ENCODE results near the gene SLAMF7.

SLAMF7 gene

DNA sequence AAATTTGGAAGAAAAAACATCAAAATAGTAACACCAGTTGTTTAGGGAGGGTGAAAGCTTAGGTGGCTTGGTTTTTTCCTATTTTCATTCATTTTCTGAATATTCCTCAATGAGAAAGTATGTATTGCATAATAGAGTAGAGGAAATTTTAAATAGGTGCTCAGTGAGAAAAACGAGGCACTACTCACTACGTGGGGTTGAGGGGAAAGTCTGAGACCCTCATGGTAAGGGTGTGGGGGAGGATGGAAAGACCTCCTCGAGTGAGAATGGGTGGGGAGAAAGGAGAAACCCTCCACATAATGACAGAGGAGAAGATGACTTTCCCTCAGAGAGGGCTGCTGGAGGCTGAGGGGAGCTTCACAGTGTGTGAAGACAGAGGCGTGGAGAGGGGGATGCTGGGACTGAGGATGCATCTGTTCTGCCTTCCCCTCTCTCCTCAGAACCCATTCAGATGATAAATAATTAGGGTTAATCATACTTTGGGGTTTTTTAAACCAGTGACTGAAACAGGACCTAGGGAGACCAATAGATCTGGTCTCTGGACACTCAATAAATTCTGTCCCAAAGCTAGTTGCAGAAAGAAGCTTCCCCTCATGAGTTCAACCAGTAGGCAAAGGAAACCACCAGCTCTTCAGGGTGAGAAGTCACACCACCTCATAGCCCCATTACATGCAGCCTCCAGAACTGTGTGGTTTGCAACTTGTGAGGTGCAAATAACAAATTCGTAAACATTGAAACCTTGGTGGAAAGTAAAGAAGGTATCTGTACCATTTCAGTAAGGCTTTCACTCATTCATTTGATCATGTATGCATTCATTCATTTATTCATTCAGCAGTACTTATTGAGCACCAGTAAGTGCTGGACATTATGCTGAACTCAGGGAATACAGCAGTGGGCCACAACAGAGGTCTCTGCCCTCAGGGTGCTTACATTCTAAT, 17.1 kb downstream of the SLAMF7 start:
- no peak overlapping the region for H2AFZ ChIP-seq (ENCODE audit: low read depth, low read length)
- no peak overlapping the region for H3K4me3 ChIP-seq (ENCODE audit: low read length)
- H3K36me3 ChIP-seq (ENCODE audit: insufficient read depth, low read length) = no peaks in the 10 kb centered on the region
- no peaks in the 10 kb centered on the region for H3K27me3 ChIP-seq (ENCODE audit: insufficient read depth, low read length)
- no peaks in the 10 kb centered on the region for H3K9me3 ChIP-seq (ENCODE audit: low read length)
- no peaks in the 10 kb centered on the region for H3K4me1 ChIP-seq (ENCODE audit: insufficient read depth, low read length)

DNA sequence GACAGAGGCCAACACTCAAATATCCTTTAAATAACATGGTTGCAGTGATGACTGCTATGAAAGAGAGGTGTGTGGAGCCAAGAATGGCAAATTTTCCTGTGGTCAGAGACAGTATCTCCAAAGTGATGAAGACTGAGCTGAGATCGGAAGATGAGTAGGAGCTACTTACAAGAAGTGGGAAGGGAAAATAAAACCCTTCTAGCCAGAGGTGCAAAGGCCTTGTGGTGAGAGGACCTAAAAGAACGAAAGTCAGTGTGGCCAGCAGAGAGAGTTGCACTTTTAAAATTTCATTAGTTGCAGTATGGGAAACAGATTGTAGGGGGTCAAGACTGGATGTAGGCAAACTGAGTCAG, 17.8 kb downstream of the SLAMF7 start:
- Histone ChIP-seq H3K4me1 (ENCODE audit: insufficient read depth, low read length) (no peaks in the 10 kb centered on the region), H3K9me3 (ENCODE audit: low read length) (no peaks in the 10 kb centered on the region), H2AFZ (ENCODE audit: low read depth, low read length) (no peak overlapping the region), H3K36me3 (ENCODE audit: insufficient read depth, low read length) (no peaks in the 10 kb centered on the region), H3K4me3 (ENCODE audit: low read length) (no peak overlapping the region), H3K27me3 (ENCODE audit: insufficient read depth, low read length) (no peaks in the 10 kb centered on the region)

DNA sequence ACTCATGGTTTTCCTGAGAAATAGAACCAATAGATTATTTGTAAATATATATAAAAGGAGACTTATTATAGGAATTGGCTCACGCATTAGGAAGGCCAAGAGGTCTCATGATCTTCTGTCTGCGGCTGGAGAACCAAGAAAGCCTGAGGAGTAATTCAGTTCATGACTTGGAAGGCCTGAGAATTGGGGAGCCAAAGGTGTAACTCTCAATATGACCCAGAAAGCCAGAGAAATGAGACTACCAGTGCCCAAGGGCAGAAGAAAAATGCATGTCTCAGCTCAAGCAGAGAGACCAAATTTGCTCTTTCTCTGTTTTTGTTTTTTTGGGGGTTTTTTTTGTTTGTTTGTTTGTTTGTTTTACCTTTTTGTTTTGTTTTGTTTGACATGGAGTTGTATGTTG, 19.5 kb downstream of the SLAMF7 start:
- Histone ChIP-seq H3K36me3 (ENCODE audit: insufficient read depth, low read length) (no peaks in the 10 kb centered on the region), H3K4me1 (ENCODE audit: insufficient read depth, low read length) (no peaks in the 10 kb centered on the region), H3K4me3 (ENCODE audit: low read length) (no peak overlapping the region), H3K9me3 (ENCODE audit: low read length) (no peaks in the 10 kb centered on the region), H2AFZ (ENCODE audit: low read depth, low read length) (no peak overlapping the region), H3K27me3 (ENCODE audit: insufficient read depth, low read length) (no peaks in the 10 kb centered on the region)

DNA sequence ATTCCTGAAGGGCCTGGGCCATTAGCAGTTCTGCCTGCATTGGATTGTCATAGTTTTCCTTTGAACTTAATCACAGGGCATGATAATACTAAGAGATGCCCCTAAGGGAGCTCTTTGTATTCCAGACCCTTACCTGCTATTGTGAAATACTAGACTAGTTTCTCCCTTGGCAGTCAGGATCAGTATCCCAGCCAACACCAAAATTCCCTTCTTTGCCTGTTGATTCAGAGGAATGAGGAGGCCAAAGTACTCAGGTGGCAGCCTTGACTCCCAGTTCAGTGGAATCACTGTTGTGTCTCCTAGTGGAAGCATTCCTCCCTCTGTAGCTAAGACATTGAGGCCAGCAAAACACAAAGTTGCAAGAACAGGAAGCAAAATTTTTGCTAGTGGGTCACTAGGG, 20.7 kb downstream of the SLAMF7 start:
- Histone ChIP-seq H3K27me3 (ENCODE audit: insufficient read depth, low read length) (no peaks in the 10 kb centered on the region), H3K4me1 (ENCODE audit: insufficient read depth, low read length) (no peaks in the 10 kb centered on the region), H3K36me3 (ENCODE audit: insufficient read depth, low read length) (no peaks in the 10 kb centered on the region), H3K4me3 (ENCODE audit: low read length) (no peak overlapping the region), H2AFZ (ENCODE audit: low read depth, low read length) (no peak overlapping the region), H3K9me3 (ENCODE audit: low read length) (no peaks in the 10 kb centered on the region)

DNA sequence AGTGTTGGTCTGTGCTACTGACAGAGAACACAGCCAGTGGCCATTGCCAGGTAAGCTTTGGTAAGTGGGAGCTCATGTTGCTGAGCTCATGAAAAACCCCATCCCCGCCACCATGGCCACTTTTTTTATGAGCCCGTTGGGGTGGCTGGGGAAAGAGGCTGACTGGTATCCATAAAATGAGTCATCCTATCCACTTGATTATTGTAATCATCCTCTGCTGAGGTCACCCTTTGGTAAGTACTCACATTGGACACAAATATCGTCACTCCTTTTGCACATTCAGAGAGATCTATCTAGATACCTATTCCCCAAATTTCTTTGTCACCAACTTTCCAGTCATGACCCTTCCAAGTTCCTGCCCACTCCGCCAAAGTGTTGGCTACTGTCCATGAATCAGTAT, 22.0 kb downstream of the SLAMF7 start:
- Histone ChIP-seq H2AFZ (ENCODE audit: low read depth, low read length) (no peak overlapping the region), H3K27me3 (ENCODE audit: insufficient read depth, low read length) (no peaks in the 10 kb centered on the region), H3K4me1 (ENCODE audit: insufficient read depth, low read length) (no peaks in the 10 kb centered on the region), H3K36me3 (ENCODE audit: insufficient read depth, low read length) (no peaks in the 10 kb centered on the region), H3K4me3 (ENCODE audit: low read length) (no peak overlapping the region), H3K9me3 (ENCODE audit: low read length) (no peaks in the 10 kb centered on the region)

DNA sequence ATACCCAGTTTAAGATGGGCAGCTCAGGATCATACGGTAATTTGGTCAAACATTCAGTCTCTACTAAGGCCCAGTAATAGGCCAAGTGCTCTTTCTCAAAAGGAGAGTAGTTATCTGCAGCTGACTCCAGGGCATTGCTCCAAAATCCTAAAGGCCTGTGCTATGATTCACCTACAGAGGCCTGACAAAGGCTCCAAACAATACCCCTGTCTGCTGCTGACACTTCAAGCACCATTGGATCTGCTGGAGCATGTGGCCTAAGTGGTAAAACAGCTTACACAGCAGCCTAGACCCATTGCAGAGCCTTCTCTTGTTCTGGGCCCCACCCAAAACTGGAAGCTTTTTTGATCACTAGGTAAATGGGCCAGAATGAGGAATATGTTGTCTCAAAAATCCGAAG, 22.8 kb downstream of the SLAMF7 start:
- Histone ChIP-seq H3K27me3 (ENCODE audit: insufficient read depth, low read length) (no peaks in the 10 kb centered on the region), H3K4me1 (ENCODE audit: insufficient read depth, low read length) (no peaks in the 10 kb centered on the region), H2AFZ (ENCODE audit: low read depth, low read length) (no peak overlapping the region), H3K9me3 (ENCODE audit: low read length) (no peaks in the 10 kb centered on the region), H3K36me3 (ENCODE audit: insufficient read depth, low read length) (no peaks in the 10 kb centered on the region), H3K4me3 (ENCODE audit: low read length) (no peak overlapping the region)

DNA sequence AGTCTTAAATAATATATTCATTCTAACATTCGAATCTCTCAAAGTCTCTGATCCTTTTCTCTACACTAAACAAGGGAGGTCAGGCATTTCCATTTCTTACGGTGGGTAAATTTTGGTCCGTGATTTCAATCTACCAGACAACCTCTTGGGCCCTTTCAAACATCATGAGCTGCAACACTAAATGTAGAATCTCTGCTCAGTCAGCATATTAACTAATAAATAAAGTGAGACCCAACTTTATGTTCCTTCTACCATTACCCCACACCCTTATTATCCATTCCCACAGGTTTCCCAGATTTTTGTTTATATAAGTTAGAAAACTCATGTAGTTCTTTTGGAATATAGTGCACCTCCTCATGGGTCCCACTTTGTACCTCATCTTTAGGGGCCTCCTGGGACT, 24.9 kb downstream of the SLAMF7 start:
- Histone ChIP-seq H3K4me3 (ENCODE audit: low read length) (no peak overlapping the region), H3K9me3 (ENCODE audit: low read length) (no peaks in the 10 kb centered on the region), H3K36me3 (ENCODE audit: insufficient read depth, low read length) (no peaks in the 10 kb centered on the region), H3K4me1 (ENCODE audit: insufficient read depth, low read length) (no peaks in the 10 kb centered on the region), H2AFZ (ENCODE audit: low read depth, low read length) (no peak overlapping the region), H3K27me3 (ENCODE audit: insufficient read depth, low read length) (no peaks in the 10 kb centered on the region)

DNA sequence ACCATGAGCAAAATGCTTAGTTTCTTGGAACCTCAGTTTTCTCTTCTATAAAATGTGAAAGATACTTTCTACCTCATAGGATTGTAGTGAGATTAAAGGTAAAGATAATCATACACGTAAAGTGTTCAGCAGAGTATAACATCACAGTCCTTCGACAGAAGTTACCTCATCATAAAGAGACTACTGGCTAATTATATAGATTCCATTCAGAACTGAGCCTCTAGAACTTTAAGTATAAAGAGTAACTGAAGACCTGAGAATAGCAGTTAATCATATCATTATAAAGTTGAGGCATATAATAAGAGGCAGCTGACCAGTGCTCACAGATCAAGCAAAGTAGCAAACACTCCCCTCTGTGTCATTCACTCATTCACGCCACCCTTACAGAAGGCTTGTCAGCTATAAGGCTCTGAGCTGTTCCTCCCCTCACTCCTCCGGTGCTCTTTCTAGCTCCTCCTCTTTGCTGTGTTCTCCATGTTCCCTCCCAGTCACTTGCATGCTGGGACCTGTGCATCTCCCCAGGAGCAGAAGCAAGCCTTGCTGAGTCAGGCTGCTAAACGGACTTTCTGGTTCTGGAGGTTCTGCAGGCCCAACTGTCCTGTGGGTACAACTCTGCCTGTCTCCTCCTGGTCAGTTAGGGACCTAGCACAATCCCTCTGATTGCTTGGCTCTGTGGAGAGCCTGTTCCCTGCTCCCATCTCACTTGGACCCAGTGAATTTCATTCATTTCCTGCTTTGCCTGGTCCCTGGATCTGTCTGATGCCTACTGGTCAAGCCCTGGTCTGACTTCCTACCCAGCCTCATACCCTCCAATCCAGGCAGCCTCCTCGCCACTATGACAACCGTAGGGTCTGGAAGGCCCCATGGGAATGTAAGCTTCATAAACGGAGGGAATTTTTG, 28.6 kb downstream of the SLAMF7 start:
- Histone ChIP-seq H2AFZ (ENCODE audit: low read depth, low read length) (no peak overlapping the region), H3K9me3 (ENCODE audit: low read length) (no peaks in the 10 kb centered on the region), H3K4me1 (ENCODE audit: insufficient read depth, low read length) (no peaks in the 10 kb centered on the region), H3K27me3 (ENCODE audit: insufficient read depth, low read length) (no peaks in the 10 kb centered on the region), H3K36me3 (ENCODE audit: insufficient read depth, low read length) (no peaks in the 10 kb centered on the region), H3K4me3 (ENCODE audit: low read length) (no peak overlapping the region)

DNA sequence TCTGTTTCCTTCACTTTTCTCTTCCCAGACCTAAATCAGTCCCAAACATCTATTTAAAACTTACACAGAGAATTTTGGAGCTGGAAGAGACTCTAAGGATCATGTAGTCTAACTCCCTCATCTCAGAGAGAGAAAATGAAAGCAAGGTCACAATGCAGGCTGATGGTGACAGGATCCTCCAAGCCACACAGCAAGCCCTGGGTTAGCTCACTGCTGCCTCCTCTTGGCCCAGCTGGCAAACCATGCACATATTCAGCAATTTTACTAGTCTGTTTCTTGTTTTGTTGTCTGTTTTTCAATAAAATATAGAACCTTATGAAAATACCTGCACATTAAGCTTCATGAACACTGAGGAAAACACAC, 29.2 kb downstream of the SLAMF7 start:
- Histone ChIP-seq H3K4me3 (ENCODE audit: low read length) (no peak overlapping the region), H3K36me3 (ENCODE audit: insufficient read depth, low read length) (no peaks in the 10 kb centered on the region), H3K9me3 (ENCODE audit: low read length) (no peaks in the 10 kb centered on the region), H2AFZ (ENCODE audit: low read depth, low read length) (no peak overlapping the region), H3K27me3 (ENCODE audit: insufficient read depth, low read length) (no peaks in the 10 kb centered on the region), H3K4me1 (ENCODE audit: insufficient read depth, low read length) (no peaks in the 10 kb centered on the region)

DNA sequence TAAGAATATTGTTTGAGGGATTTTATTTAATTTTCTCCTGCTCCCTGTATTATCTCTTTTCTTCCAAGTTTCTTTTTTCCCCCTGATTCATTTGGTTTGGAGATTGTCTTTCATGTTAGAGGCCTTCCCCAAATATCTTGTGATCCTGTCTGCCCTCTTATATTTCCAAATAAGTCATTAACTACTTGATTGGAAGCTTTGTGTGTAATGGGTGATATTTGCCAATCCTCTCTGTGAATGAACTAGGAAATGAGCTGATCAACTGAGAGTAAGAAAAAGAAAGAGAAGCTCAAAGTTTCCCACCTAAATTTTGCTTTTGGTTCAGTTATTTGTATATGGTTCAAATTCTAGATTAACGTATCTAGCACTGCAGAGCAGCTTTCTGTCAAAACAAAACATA, 33.3 kb downstream of the SLAMF7 start:
- H3K4me3 ChIP-seq (ENCODE audit: low read length) = no peak overlapping the region
- H3K36me3 ChIP-seq (ENCODE audit: insufficient read depth, low read length) = no peaks in the 10 kb centered on the region

DNA sequence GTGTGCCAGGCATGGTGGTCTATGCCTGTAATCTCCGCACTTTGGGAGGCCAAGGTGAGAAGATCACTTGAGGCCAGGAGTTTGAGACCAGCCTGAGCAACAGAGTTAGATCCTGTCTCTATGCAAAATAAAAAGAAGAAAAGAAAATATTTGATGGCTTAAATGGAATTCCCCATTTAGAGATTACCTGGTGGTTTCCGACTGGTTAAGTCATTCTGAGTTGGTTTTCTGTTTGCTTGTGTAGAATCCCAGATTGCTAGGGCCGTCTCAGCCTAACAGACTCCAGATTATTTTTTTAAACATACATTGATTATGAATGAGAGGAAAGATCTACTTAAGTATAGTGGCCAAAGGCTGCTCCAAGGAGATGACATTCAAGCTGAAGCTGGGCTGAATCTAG, 34.0 kb downstream of the SLAMF7 start:
- Histone ChIP-seq H3K36me3 (ENCODE audit: insufficient read depth, low read length) (no peaks in the 10 kb centered on the region), H2AFZ (ENCODE audit: low read depth, low read length) (no peak overlapping the region), H3K4me1 (ENCODE audit: insufficient read depth, low read length) (no peaks in the 10 kb centered on the region), H3K27me3 (ENCODE audit: insufficient read depth, low read length) (no peaks in the 10 kb centered on the region), H3K9me3 (ENCODE audit: low read length) (no peaks in the 10 kb centered on the region), H3K4me3 (ENCODE audit: low read length) (no peak overlapping the region)

More for the DNA sequence above, 33.3 kb downstream of the SLAMF7 start:
- Histone ChIP-seq H2AFZ (ENCODE audit: low read depth, low read length) (no peak overlapping the region), H3K27me3 (ENCODE audit: insufficient read depth, low read length) (no peaks in the 10 kb centered on the region), H3K4me1 (ENCODE audit: insufficient read depth, low read length) (no peaks in the 10 kb centered on the region), H3K9me3 (ENCODE audit: low read length) (no peaks in the 10 kb centered on the region)

DNA sequence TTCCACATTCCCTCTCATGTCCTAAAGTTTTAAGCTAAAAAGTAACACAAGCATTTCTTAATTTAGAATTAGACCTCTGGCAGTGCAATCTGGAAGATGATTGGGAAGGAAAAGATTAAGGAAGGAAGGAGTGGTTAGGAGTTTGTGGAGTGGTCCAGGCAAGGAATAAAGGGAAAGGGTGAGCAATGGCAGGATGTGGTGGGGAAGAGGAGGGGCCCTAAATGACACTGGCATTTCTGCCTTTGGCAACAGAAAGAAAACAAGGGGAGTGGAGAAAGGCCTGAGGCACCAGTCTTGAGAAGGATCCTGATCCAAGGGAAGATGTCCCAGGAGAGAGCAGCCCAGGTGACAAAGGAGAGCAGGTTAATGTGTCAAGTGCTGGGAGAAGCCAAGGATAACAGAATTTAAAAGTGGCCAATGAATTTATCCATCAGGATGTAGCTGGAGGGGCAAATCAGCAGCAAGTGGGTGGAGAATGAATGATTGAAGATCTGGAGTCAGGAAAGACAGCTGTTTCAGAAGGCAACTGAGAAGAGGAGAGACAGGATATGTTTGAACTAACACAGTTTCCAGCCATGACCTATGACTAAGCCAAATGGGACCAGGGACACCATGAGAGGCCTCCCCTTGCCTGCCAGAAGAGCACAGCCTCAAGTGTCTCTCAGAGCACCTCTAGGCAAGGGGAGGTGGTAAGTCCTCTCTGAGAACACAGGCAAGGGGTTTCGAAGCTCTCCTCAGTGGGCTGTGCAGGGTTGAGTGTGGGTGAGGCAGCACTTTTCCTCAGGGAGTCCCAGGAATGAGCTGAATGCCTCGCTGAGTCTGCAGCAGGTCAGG, 36.1 kb downstream of the SLAMF7 start:
- Histone ChIP-seq H2AFZ (ENCODE audit: low read depth, low read length) (no peak overlapping the region), H3K4me1 (ENCODE audit: insufficient read depth, low read length) (no peaks in the 10 kb centered on the region), H3K4me3 (ENCODE audit: low read length) (no peak overlapping the region), H3K9me3 (ENCODE audit: low read length) (no peaks in the 10 kb centered on the region), H3K36me3 (ENCODE audit: insufficient read depth, low read length) (no peaks in the 10 kb centered on the region), H3K27me3 (ENCODE audit: insufficient read depth, low read length) (no peaks in the 10 kb centered on the region)

DNA sequence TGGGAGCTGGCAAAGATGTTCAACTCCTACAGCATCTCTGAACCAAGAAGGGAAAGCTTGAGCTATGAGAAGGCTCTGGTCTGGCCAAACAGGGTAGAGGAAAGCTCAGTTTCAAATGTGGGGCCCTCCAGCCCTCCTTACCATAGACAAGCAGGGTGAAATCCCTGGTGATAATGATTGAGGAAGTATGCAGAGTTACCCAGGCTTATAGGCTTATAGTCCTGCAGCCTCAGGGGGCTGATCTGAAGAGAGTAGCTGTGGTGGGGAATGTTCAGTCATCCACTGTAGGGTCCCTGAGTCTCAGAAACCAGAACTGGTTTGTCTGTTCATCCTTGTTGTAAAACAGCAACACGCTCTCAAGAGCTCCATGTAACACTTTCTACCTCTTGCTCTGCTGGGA, 37.1 kb downstream of the SLAMF7 start:
- H3K27me3 ChIP-seq (ENCODE audit: insufficient read depth, low read length) = no peaks in the 10 kb centered on the region
- H2AFZ ChIP-seq (ENCODE audit: low read depth, low read length) = no peak overlapping the region
- H3K9me3 ChIP-seq (ENCODE audit: low read length) = no peaks in the 10 kb centered on the region
- no peaks in the 10 kb centered on the region for H3K4me1 ChIP-seq (ENCODE audit: insufficient read depth, low read length)
- no peak overlapping the region for H3K4me3 ChIP-seq (ENCODE audit: low read length)
- H3K36me3 ChIP-seq (ENCODE audit: insufficient read depth, low read length) = no peaks in the 10 kb centered on the region
